CD1c-positive myeloid dendritic cell (primary cell): ENCODE results near the gene AFAP1.

Experiments
- DNase-seq: peaks from one replicate; pipeline ENCODE4 v3.0.0-alpha.2; 2016; ENCODE audit errors: extremely low spot score

AFAP1 gene

DNA sequence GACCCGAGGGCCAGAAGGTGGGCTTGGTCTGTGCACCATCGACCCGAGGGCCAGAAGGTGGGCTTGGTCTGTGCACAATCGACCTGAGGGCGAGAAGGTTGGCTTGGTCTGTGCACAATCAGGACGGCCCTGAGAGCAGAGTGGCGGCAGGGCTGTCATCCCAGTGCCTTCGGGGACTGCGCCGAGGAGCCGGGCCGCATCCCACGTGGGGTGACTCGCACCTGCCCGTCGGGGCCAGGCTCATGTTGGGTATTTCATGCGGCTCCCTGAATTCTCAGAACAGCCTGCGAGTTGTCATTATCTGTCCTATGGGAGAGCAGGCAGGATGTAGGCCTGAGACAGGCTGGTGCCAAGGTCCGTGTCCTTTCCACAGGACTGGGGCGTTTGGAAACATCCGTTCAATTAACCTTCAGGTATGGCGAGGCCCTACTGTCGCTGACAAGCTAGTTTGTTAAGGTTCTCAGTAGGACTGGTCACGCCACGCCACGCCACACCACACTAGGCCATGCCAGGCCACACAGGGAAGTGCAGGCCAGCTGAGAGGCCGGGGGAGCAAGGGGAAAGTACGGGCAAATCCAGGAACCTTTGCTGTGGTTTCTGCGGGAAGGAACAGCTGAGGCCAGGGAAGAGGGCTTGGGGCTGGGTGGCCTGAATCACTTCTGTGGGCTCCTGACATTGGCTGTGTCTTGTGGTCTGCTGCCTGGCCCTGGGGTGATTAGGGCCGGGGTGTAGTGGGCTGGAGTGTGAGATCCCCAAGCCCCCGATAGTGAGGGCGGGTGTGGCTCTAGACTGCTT is 182.9 kb downstream of the AFAP1 start:
- peak; percentile 24 for DNase-seq

DNA sequence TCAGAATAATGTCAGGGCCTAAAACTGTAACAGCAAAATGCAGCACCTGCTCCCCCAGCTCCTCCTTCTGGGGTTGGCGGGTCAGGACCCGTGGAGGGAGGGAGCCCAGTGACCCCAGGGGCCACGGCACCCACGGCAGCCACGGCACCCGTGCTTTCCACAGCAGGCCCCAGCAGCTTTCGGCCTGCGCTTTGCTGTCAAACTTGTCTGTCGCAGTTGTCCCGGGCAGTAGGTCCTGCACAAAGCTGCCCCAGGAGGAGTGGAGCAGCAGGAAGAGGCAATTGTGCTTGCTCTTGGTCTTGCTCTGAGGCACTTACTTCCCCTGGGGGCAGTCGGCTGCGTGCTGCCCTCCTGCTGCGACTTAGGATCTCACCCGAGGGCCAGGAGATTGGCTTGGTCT is 183.6 kb downstream of the AFAP1 start:
- no peak for DNase-seq

- no peak for DNase-seq
These were observed 184.1 kb downstream of the AFAP1 start for GRCh38 chr4:7755561-7755960.

DNA sequence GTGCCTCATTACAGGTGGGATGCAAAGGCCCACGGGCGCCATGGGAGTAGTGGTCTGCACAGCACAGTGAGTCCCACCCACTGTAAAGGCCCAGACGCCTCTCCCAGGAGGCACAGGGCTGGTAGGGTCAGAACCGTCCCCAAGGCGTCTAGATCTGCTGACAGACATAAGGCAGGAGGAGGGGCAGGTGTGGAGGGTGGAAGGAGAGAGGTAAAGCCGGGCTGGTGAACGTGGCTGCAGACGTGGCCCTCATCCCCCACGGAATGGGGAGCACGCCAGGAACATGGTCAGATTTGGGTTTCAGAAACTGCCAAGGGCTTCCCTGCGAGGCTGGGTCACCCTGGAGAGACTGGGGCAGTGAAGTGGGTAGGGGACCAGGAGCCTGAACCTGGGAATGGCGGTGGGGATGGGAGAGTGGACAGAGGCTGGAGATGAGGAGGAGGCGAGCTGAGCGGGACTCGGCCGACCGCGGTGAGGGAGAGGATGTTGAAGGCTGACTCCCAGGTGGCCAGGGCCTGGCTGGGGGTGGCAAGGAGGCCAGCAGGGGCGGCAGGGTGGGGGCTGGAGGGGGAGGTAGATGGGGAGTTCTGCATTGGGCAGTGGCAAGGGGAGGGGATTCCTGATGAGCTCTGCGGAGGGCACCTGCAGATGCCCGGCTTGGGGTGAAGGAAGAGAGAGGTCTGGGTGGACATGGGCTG is 184.9 kb downstream of the AFAP1 start:
- no peak for DNase-seq

GRCh38 chr4:7753931-7754465 is 185.7 kb downstream of the AFAP1 start:
- DNase-seq = no peak

- no peak for DNase-seq
These were observed 186.4 kb downstream of the AFAP1 start for GRCh38 chr4:7753271-7753670.

- no peak for DNase-seq
These were observed 187.0 kb downstream of the AFAP1 start for GRCh38 chr4:7752649-7753048.

GRCh38 chr4:7750972-7751371 is 188.7 kb downstream of the AFAP1 start:
- no peak for DNase-seq

- DNase-seq = no peak
These were observed 189.1 kb downstream of the AFAP1 start for GRCh38 chr4:7750523-7750922.

DNA sequence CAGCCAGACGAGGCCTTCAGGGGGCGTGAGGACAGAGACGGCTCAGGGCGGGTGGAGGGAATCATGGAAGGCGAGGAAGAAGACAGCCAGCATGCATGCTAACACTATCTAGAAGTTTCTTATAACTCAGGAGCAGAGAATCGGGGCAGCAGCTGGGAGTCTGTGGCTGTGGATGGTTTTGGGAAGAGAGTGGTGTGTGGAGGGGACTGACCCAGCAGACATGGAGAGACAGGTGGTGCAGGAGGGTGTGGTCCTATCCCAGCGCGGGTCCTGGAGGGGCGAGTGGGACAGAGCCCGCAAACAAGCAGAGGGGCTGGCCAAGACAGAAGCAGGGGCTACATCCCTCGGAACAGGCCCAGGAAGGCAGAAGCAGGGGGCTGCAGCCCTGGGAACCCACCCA is 192.1 kb downstream of the AFAP1 start:
- no peak for DNase-seq

DNA sequence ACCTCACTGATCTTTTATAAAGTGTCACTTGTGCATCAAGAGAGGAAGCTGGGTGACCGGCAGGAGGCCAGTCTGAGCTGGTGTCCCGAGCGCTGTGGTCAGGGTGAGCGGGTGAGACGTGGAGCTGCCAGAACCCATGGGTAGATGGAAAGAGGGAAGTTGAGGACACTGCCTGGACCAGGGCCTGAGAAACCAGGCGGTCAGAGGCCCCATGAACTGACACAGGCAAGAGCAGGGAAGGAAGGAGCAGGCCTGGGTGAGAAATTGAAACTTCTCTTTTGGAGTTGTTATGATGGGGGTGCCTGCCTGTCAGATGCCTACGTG is 192.6 kb downstream of the AFAP1 start:
- peak; percentile 54 for DNase-seq

- no peak for DNase-seq
These were observed 193.2 kb downstream of the AFAP1 start for GRCh38 chr4:7746351-7747061.

GRCh38 chr4:7745301-7745885 is 194.3 kb downstream of the AFAP1 start:
- peak; percentile 10 for DNase-seq

DNA sequence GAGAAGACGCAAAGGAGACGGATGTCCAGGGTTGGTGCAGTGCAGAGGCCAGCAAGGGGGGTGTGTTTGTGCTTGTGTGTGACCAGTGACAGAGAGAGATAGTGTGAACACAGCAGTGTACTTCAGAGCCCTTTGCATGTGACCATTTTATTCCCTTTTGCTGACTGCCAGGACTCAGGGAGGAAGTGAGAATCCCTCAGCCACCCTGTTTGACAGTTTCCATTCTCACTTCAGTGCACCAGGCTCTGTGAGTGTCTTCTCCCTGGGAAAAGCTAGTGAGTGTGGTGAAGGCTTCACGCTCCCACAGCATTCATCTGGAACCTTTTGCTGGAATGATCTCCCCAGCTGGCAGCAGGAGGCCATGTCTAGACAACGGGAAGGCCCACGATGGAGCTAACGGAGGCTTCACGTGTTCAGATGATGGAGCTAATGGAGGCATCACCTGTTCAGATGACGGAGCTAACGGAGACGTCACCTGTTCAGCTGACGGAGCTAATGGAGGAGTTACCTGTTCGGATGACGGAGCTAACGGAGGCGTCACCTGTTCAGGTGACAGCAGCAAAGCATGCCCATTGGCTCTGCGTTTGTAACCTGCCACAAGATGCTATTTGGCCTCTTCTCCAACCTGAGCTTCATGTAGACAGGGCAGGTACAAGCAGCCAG is 195.4 kb downstream of the AFAP1 start:
- DNase-seq = peak; percentile 69

- DNase-seq = peak; percentile 13
These were observed 196.8 kb downstream of the AFAP1 start for GRCh38 chr4:7742807-7743280.

- no peak for DNase-seq
These were observed 197.5 kb downstream of the AFAP1 start for GRCh38 chr4:7741946-7742806.

DNA sequence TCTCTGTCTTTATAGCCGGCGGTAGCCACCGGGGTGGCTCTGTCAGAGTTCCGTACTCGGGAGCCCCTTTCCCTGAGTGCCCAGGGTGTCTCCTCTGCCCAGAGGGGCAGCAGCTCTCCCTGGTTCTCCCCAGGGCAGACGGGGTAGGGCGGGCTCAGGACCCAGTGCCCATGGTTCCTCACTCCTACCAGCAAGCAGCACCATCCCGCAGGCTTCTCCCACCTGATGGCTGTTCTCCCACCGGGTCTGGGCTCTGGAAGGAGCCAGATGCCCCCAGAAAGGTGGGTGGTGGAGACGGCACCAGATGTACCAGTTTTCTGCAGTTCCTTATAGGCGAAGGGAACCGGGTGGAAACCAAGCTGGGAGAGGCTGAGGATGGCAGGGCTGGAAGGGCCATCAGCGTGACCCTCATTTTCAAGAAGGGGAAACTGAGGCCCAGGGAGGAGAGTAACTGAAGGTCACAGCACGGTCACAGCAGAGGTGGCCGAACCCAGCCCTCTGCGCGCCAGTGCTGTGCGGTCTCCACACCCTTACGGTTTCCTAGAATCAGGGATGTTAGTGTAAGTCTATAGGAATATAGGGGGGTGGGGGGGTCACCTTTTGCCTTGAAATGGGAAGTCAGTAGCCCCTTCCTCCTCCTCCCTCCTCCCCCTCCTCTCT is 198.7 kb downstream of the AFAP1 start:
- DNase-seq = no peak

DNA sequence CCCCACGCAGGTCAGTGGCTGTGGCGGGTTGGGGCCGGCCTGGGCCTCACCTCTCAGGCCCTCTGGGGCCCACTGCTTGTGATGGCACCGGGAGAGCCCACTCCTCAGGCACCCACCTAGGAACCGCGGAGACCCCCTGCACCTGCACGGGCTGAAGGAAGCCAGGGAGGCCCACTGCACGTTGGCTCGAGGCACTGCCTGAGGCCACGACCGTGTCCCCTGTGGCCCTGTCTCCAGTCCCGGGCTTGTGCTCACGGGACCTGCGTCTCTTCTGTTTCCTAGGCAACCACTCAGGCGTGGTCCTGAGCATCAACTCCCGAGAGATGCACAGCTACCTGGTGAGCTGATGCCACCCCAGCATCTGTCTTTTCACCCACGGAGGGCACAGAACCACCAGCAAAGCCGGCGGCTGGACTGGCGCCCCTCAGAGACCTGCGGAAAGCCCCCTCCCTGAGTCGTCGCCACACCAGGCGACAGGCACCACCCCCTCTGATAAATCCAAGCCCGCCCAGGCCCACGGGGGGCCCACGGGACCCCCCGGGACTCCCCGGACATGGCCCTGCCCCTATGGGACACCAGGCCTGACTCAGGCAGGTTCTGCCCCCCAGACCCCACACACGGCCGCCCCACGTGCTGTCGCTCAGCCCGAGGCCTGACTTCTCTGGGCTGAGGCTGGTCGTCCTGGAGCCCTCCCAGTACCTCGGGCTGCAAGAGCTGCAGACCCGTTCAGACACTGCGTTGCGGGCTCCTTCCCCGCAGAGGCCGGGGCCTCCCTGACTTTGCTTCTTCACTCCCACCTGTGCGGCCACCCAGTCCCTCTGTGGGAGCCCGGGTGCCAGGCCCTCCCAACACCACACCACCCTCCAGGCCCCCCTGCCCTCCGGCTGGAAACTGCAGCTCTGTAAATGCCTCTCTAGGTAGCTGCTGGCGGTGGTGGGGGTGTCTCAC is 199.5 kb downstream of the AFAP1 start:
- no peak for DNase-seq
